Parathyroid adenoma (tissue), 2 donors: ENCODE measurements around the gene CILP.
"Not testable (repeated sequence)": the region's sequence is repeated elsewhere in the genome, so short reads cannot be mapped to it uniquely, and the experiment has no call there.

ENCODE experiments used
- H2AFZ ChIP-seq: fragments of 300-600 bp; sonication (generic); one replicate; pipeline ENCODE4 v1.7.0; 2017; ENCODE audit warnings: antibody characterized with exemption, mild to moderate bottlenecking
- H3K27ac ChIP-seq: fragments of 300-600 bp; sonication (generic); one replicate; pipeline ENCODE4 v1.7.0; 2017
- H3K27me3 ChIP-seq: fragments of 300-600 bp; sonication (generic); one replicate; pipeline ENCODE4 v1.7.0; 2017; ENCODE audit warnings: low read length; ENCODE audit not compliant: control insufficient read depth, insufficient read depth
- H3K36me3 ChIP-seq: fragments of 300-600 bp; sonication (generic); one replicate; pipeline ENCODE4 v1.7.0; 2017; ENCODE audit warnings: low read length; ENCODE audit not compliant: control insufficient read depth, insufficient read depth
- H3K4me1 ChIP-seq: fragments of 300-600 bp; sonication (generic); one replicate; pipeline ENCODE4 v1.7.0; 2017; ENCODE audit warnings: control low read depth
- H3K4me2 ChIP-seq: fragments of 300-600 bp; sonication (generic); one replicate; pipeline ENCODE4 v1.7.0; 2017; ENCODE audit warnings: low read length
- H3K4me3 ChIP-seq: fragments of 300-600 bp; sonication (generic); one replicate; pipeline ENCODE4 v1.7.0; 2017; ENCODE audit warnings: low read depth, low read length
- H3K79me2 ChIP-seq: fragments of 300-600 bp; sonication (generic); one replicate; pipeline ENCODE4 v1.7.0; 2017; ENCODE audit warnings: control low read depth
- H3K9ac ChIP-seq: fragments of 300-600 bp; sonication (generic); one replicate; pipeline ENCODE4 v1.7.0; 2017; ENCODE audit warnings: mild to moderate bottlenecking
- H3K9me3 ChIP-seq: fragments of 300-600 bp; sonication (generic); one replicate; pipeline ENCODE4 v1.7.0; 2017; ENCODE audit warnings: low read length; ENCODE audit not compliant: control insufficient read depth
- TF ChIP-seq, protein P1 (sequence below): fragments of 300-600 bp; sonication (generic); IDR thresholded peaks from one replicate; pipeline ENCODE4 v1.7.0; 2017; ENCODE audit warnings: antibody characterized with exemption, mild to moderate bottlenecking
- donor health status: primary hyperparathyroidism.

CILP gene

DNA sequence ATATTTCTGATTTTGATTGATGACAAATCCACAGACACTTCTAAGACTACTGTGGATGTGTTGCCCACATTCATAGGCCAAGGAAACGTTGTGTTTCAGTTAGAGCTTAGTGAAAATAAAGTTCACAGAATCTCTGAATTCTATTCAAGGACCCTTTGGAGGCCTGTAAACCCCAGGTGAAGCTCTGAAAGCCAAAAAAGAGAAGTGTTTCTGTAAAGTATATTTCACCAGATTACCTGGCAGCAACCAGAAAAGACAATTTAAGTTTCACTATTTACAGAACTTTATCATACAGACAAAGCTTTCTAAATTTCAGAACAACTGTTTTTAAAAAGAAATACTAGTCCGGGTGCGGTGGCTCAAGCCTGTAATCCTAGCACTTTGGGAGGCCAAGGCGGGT lies 28.7 kb downstream of the CILP start:
- Histone ChIP-seq H3K79me2 (peaks cover 12% of the 10 kb centered on the region), H3K9ac (no peak overlapping the region), H3K36me3 (no peaks in the 10 kb centered on the region), H3K4me2 (no peak overlapping the region), H3K27me3 (no peaks in the 10 kb centered on the region), H3K9me3 (no peaks in the 10 kb centered on the region), H2AFZ (no peak overlapping the region), H3K4me1 (no peaks in the 10 kb centered on the region), H3K27ac (no peak overlapping the region), H3K4me3 (no peak overlapping the region)
- TF ChIP-seq, protein P1, sequence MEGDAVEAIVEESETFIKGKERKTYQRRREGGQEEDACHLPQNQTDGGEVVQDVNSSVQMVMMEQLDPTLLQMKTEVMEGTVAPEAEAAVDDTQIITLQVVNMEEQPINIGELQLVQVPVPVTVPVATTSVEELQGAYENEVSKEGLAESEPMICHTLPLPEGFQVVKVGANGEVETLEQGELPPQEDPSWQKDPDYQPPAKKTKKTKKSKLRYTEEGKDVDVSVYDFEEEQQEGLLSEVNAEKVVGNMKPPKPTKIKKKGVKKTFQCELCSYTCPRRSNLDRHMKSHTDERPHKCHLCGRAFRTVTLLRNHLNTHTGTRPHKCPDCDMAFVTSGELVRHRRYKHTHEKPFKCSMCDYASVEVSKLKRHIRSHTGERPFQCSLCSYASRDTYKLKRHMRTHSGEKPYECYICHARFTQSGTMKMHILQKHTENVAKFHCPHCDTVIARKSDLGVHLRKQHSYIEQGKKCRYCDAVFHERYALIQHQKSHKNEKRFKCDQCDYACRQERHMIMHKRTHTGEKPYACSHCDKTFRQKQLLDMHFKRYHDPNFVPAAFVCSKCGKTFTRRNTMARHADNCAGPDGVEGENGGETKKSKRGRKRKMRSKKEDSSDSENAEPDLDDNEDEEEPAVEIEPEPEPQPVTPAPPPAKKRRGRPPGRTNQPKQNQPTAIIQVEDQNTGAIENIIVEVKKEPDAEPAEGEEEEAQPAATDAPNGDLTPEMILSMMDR: no peak

DNA sequence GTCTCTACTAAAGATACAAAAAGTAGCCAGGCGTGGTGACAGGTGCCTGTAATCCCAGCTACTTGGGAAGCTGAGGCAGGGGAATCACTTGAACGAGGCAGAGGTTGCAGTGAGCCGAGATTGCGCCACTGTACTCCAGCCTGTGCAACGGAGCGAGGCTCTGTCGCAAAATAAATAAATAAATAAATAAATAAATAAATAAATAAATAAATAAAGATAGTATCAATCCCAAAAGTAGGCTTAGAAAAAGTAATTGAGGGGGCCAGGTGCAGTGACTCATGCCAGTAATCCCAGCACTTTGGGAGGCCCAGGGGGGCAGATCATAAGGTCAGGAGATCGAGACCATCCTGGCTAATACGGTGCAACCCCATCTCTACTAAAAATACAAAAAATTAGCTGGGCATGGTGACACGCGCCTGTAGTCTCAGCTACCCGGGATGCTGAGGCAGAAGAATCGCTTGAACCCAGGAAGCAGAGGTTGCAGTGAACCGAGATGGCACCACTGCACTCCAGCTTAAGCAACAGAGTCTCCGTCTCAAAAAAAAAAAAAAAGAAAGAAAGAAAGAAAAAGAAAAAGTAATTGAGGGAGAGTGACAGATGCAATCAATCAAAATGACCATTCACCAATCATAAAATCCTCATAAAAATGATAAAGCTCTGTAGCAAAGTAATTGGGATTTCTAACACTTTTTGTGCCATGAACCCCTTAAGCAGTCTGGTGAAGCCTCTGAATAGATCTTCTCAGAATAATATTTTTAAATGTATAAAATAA lies 29.5 kb downstream of the CILP start:
- not testable (repeated sequence) for H3K9me3 ChIP-seq, H3K4me1 ChIP-seq, H3K4me2 ChIP-seq, H3K27ac ChIP-seq, H3K9ac ChIP-seq, H3K36me3 ChIP-seq, H3K4me3 ChIP-seq, H2AFZ ChIP-seq, H3K27me3 ChIP-seq
- peaks cover 12% of the 10 kb centered on the region for H3K79me2 ChIP-seq

DNA sequence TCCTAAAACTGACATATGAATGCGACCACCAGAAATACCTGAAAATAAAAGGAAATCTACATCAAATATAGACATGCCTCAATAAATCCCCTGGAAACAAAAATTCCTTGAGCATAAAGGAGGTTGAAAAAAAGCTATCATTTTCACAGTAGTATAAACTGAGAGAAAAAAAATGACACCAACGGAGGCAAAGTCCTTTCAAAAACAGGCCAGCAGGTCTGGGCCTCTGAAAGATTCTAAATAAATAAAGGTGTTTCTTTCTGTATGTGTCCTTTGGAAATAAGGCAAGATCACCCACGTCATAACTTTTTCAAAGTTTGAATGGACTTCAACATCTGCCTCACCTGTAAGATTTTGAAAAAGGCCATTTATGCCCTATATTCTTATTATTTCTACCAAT lies 31.1 kb downstream of the CILP start:
- H3K36me3 ChIP-seq: no peaks in the 10 kb centered on the region
- peaks cover 13% of the 10 kb centered on the region for H3K79me2 ChIP-seq
- TF ChIP-seq, protein P1: no peak
- H3K9me3 ChIP-seq: no peaks in the 10 kb centered on the region
- no peak overlapping the region for H3K9ac ChIP-seq
- no peaks in the 10 kb centered on the region for H3K4me1 ChIP-seq
- no peak overlapping the region for H2AFZ ChIP-seq
- H3K4me2 ChIP-seq: no peak overlapping the region
- no peak overlapping the region for H3K27ac ChIP-seq
- no peaks in the 10 kb centered on the region for H3K27me3 ChIP-seq
- H3K4me3 ChIP-seq: no peak overlapping the region

DNA sequence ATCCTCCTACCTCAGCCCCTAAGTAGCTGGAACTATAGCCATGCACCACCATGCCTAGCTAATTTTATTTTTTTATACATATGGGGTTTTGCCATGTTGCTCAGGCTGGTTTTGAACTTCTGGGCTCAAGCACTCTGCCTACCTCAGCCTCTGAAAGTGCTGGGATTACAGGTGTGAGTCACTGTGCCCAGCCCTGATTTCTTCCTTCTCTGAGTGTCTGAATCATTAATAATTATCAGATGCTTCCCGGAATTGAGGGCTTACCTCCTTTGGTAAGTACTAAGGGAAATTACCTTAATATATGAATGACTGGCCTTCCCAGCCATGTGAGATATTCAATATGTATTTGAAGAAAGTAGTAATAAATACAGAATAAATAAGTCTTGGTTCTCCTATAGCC lies 33.4 kb downstream of the CILP start:
- no peaks in the 10 kb centered on the region for H3K9me3 ChIP-seq
- no peak overlapping the region for H3K4me2 ChIP-seq
- H3K27ac ChIP-seq: no peak overlapping the region
- no peaks in the 10 kb centered on the region for H3K36me3 ChIP-seq
- TF ChIP-seq, protein P1: no peak
- H3K4me1 ChIP-seq: no peaks in the 10 kb centered on the region
- peaks cover 17% of the 10 kb centered on the region for H3K79me2 ChIP-seq
- H3K27me3 ChIP-seq: no peaks in the 10 kb centered on the region
- no peak overlapping the region for H2AFZ ChIP-seq
- H3K9ac ChIP-seq: no peak overlapping the region
- no peak overlapping the region for H3K4me3 ChIP-seq

DNA sequence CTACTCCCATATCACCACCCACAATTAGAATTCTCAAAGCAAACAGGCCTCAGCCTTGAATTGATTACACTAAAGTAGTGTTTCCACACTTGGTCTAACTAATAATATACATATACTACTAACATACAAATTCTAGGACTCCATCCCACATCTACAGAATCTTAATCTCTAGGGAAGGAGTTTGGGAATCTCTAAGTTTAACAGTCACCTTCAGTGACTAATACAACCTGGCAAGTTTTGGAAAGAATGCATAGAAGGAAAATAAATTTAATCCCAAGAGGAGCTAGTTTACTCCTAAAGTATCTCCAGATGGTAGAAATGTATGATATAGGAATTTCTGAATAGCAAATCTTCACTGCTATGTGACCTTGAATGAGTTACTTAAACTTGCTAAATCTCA lies 35.2 kb downstream of the CILP start:
- H2AFZ ChIP-seq: no peak overlapping the region
- TF ChIP-seq, protein P1: no peak
- H3K36me3 ChIP-seq: no peaks in the 10 kb centered on the region
- H3K9me3 ChIP-seq: no peaks in the 10 kb centered on the region
- no peaks in the 10 kb centered on the region for H3K27me3 ChIP-seq
- H3K4me1 ChIP-seq: no peaks in the 10 kb centered on the region
- no peak overlapping the region for H3K9ac ChIP-seq
- H3K79me2 ChIP-seq: peaks cover 13% of the 10 kb centered on the region
- no peak overlapping the region for H3K4me2 ChIP-seq
- H3K27ac ChIP-seq: no peak overlapping the region
- no peak overlapping the region for H3K4me3 ChIP-seq
